Fibroblast of pulmonary artery (primary cell): ENCODE data around the gene MTFP1.

Experiments used
- DNase-seq: peaks from one replicate; pipeline ENCODE4 v3.0.0-alpha.2; 2010; ENCODE audit warnings: low read depth
- H3K4me3 ChIP-seq: replicated peaks from 2 replicates; pipeline ENCODE4 v1.5.1; 2011; ENCODE audit warnings: low read depth, mild to moderate bottlenecking, control low read depth, low read length, moderate library complexity
- CTCF ChIP-seq: IDR thresholded peaks from 2 replicates; pipeline ENCODE4 v1.5.1; 2011; ENCODE audit warnings: mild to moderate bottlenecking, control low read depth, low read length, inconsistent platforms; ENCODE audit errors: missing control alignments

MTFP1 gene

GRCh38 chr22:30422481-30423300 is 2.9 kb upstream of the MTFP1 start:
- peak overlapping the region; percentile 59 for H3K4me3 ChIP-seq
- peak; percentile 91 for DNase-seq
- TF ChIP-seq CTCF, result no peak

- peak overlapping the region; percentile 59 for H3K4me3 ChIP-seq
- DNase-seq, result no peak
- TF ChIP-seq CTCF, result no peak
Observed at GRCh38 chr22:30423301-30423958, 2.1 kb upstream of the MTFP1 start.

DNA sequence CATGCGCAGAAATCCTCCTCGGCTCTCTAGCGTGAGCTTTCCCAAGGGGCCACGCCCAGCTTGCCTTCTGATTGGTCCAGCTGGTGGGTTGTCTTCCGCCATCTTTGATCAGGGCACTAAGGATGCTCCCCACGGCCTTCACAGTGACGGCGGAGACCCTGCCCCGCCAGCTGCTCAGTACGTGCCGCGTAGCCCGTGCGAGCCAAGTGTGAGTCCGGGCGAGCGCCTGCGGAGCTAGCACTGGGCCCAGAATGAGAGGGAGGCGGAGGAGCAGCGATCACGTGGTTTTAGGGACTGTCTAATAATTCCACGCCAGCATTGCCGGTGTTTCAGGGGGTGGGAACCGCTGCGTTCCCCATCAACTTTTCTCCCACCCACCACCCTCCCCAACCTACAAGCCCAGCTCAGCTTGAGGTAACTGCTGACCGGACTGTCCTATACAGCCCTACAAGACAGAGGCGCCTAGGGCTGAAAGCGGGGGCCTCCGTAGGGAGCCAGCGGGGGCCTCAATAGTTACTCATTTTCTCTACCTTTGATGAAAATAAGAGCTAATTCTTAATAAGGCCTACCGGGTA is 1.5 kb upstream of the MTFP1 start:
- H3K4me3 ChIP-seq, result peak overlapping the region; percentile 59
- TF ChIP-seq CTCF, result no peak
- DNase-seq, result peak; percentile 100

- H3K4me3 ChIP-seq, result peak overlapping the region; percentile 66
- DNase-seq, result no peak
- peak; percentile 3 for TF ChIP-seq CTCF
Observed at GRCh38 chr22:30424534-30425326, 838 bp upstream of the MTFP1 start.

DNA sequence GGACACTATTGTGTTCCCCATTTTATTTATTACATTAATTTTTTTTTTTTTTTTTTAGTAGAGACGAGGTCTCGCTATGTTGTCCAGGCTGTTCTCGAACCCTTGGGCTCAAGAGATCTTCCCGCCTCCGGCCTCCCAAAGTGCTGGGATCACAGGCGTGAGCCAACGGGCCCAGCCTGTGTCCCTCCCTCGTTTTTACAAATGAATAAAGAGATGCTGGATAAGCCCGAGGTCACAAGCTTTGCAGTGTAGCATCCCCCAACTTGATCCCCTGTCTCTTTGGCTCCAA is 297 bp upstream of the MTFP1 start:
- H3K4me3 ChIP-seq, result peak overlapping the region; percentile 66
- DNase-seq, result no peak
- no peak for TF ChIP-seq CTCF

- DNase-seq, result peak; percentile 81
- TF ChIP-seq CTCF, result peak; percentile 80
- H3K4me3 ChIP-seq, result peak overlapping the region; percentile 66
Observed at GRCh38 chr22:30426388-30427353, 1.1 kb downstream of the MTFP1 start.
